K562 (cell line): ENCODE measurements around the gene PIK3AP1. TPM values are rescaled to one million over a fixed set of nuclear protein-coding genes. Genes with fewer than 3 reads are reported as not detected.

Experiments
- BHLHE40 ChIP-seq: IDR thresholded peaks from 2 replicates; pipeline ENCODE4 v1.6.1; 2011; ENCODE audit warnings: low read length, improper control_type of control experiment
- CC2D1A ChIP-seq: fragments of 450-650 bp; IDR thresholded peaks from 2 replicates; pipeline ENCODE4 v1.6.1; 2017; ENCODE audit warnings: mild to moderate bottlenecking
- EP400 ChIP-seq: fragments of 450-650 bp; IDR thresholded peaks from 2 replicates; pipeline ENCODE4 v1.6.1; 2017; ENCODE audit warnings: antibody characterized with exemption, mild to moderate bottlenecking, moderate library complexity
- FOXO4 ChIP-seq: fragments of 450-650 bp; formaldehyde crosslinking; IDR thresholded peaks from 2 replicates; pipeline ENCODE4 v1.4.0; 2020; ENCODE audit warnings: mild to moderate bottlenecking, moderate library complexity
- GATA2 ChIP-seq: sonication (generic); formaldehyde crosslinking; IDR thresholded peaks from 2 replicates; pipeline ENCODE4 v1.4.0; 2020; ENCODE audit warnings: mild to moderate bottlenecking, missing genetic modification reagents
- GTF3C2 ChIP-seq: IDR thresholded peaks from 3 replicates; pipeline ENCODE4 v1.6.1; 2011; ENCODE audit warnings: borderline replicate concordance, mild to moderate bottlenecking, moderate library complexity; ENCODE audit not compliant: insufficient read length; ENCODE audit errors: extremely low read depth
- JUND ChIP-seq, 2 experiments: IDR thresholded peaks; 2 replicates in 1 of 2; 3 replicates in 1 of 2; pipeline ENCODE4 v1.6.1; 2011; ENCODE audit warnings: borderline replicate concordance in 2 of 2, low read depth in 2 of 2, low read length in 2 of 2, improper control_type of control experiment in 1 of 2, missing biosample characterization in 1 of 2, missing genetic modification characterization in 1 of 2, missing genetic modification reagents in 1 of 2
- MEIS2 ChIP-seq: fragments of 450-650 bp; IDR thresholded peaks from 2 replicates; pipeline ENCODE4 v1.6.1; 2014; ENCODE audit warnings: mild to moderate bottlenecking; ENCODE audit not compliant: partially characterized antibody
- MNT ChIP-seq, 2 experiments: fragments of 450-650 bp; conservative IDR thresholded peaks; 2 replicates each; pipeline ENCODE4 v1.6.1; 2017; ENCODE audit warnings: mild to moderate bottlenecking in 2 of 2, moderate library complexity in 2 of 2
- NBN ChIP-seq: fragments of 450-650 bp; IDR thresholded peaks from 2 replicates; pipeline ENCODE4 v1.6.1; 2016; ENCODE audit warnings: low read depth, mild to moderate bottlenecking
- NR2C1 ChIP-seq, 2 experiments: fragments of 450-650 bp; IDR thresholded peaks; 2 replicates each; pipeline ENCODE4 v1.6.1; 2017; ENCODE audit warnings: mild to moderate bottlenecking in 2 of 2, antibody characterized with exemption in 1 of 2, inconsistent platforms in 1 of 2, missing compliant biosample characterization in 1 of 2, missing genetic modification characterization in 1 of 2
- NR2C2 ChIP-seq, 2 experiments: fragments of 200-800 bp in 1 of 2; sonication (Bioruptor generic) in 1 of 2; sonication (generic) in 1 of 2; formaldehyde crosslinking in 1 of 2; IDR thresholded peaks; 2 replicates each; pipeline versions ENCODE4 v1.6.1 to v1.8.0; 2016 to 2022; ENCODE audit warnings: mild to moderate bottlenecking in 1 of 2, missing compliant biosample characterization in 1 of 2, missing genetic modification characterization in 1 of 2, missing genetic modification reagents in 1 of 2
- PRMT5 ChIP-seq: sonication (generic); formaldehyde crosslinking; IDR thresholded peaks from 2 replicates; pipeline ENCODE4 v1.5.0; 2020; ENCODE audit warnings: missing genetic modification reagents
- PTRF ChIP-seq: fragments of 450-650 bp; IDR thresholded peaks from 2 replicates; pipeline ENCODE4 v1.6.1; 2016; ENCODE audit warnings: mild to moderate bottlenecking, missing genetic modification characterization, missing compliant biosample characterization
- RAD51 ChIP-seq: fragments of 450-650 bp; IDR thresholded peaks from 2 replicates; pipeline ENCODE4 v1.7.1; 2016; ENCODE audit warnings: low read depth, mild to moderate bottlenecking, borderline replicate concordance
- SMAD3 ChIP-seq: fragments of 450-650 bp; formaldehyde crosslinking; conservative IDR thresholded peaks from 2 replicates; pipeline ENCODE4 v1.4.0; 2020; ENCODE audit warnings: mild to moderate bottlenecking
- SMAD4 ChIP-seq: fragments of 250-450 bp; sonication (Bioruptor Pico); conservative IDR thresholded peaks from 2 replicates; pipeline ENCODE4 v1.8.0; 2021; ENCODE audit warnings: inconsistent platforms, mild to moderate bottlenecking, moderate library complexity
- TBL1XR1 ChIP-seq, 2 experiments: IDR thresholded peaks; 2 replicates each; pipeline ENCODE4 v1.6.1; 2012; ENCODE audit warnings: improper control_type of control experiment in 2 of 2, low read length in 2 of 2, mild to moderate bottlenecking in 1 of 2
- TBP ChIP-seq: optimal IDR thresholded peaks from 2 replicates; pipeline ENCODE3; 2011; ENCODE audit warnings: low read depth, low read length, improper control_type of control experiment
- YY1 ChIP-seq, 3 experiments: IDR thresholded peaks; 2 replicates each; pipeline ENCODE4 v1.6.1; 2011; ENCODE audit warnings: low read length in 2 of 3, mild to moderate bottlenecking in 2 of 3, moderate library complexity in 2 of 3, borderline replicate concordance in 1 of 3, control low read depth in 1 of 3, low read depth in 1 of 3; ENCODE audit not compliant: insufficient read depth in 3 of 3, insufficient replicate concordance in 2 of 3, control insufficient read depth in 1 of 3, insufficient read length in 1 of 3; ENCODE audit errors: extremely low read depth in 1 of 3
- ZSCAN32 ChIP-seq: fragments of 450-650 bp; formaldehyde crosslinking; IDR thresholded peaks from 2 replicates; pipeline ENCODE4 v1.4.0; 2020; ENCODE audit warnings: mild to moderate bottlenecking, moderate library complexity
- polyA plus RNA-seq, 8 experiments: library from polyadenylated mRNA; depleted of rRNA in 4 of 8; stranded (reverse) in 5 of 8; unstranded in 3 of 8; fragments of >200 nt; fragmentation: Nextera tagmentation in 2 of 8; fragmentation: Illumina TruSeq in 1 of 8; extraction: Ambion mirVana in 2 of 8; extraction: Trizol in 1 of 8; gene quantifications; 2 replicates each; pipeline versions ENCODE4 v1.2.1 to v1.2.3, GENCODE V29; 2011 to 2014; ENCODE audit warnings: inconsistent platforms in 1 of 8, missing spikeins in 1 of 8
- total RNA-seq, 7 experiments: library from RNA; depleted of rRNA in 6 of 7; stranded (reverse); fragments of >200 nt in 6 of 7; fragmentation: Illumina TruSeq in 2 of 7; extraction: Trizol in 2 of 7; gene quantifications; 2 replicates each; pipeline versions ENCODE4 v1.2.1 to v1.2.3, GENCODE V29; 2011 to 2021; ENCODE audit warnings: low replicate concordance in 1 of 7

Gene PIK3AP1
- total and polyA plus RNA-seq, 9 of the 15 experiments (the other 6 are each of a cell fraction or from before 2014, with no cell fraction given): 0.20 to 2.4 (median 1.4) TPM

- TF ChIP-seq GTF3C2: no peak
- TF ChIP-seq NBN: peak; percentile 90; the same call in 1 of the 2 replicates
- TF ChIP-seq EP400: peak; percentile 65; the same call in 1 of the 2 replicates
- TF ChIP-seq TBL1XR1 (IDR thresholded peaks at IDR 0.05; ENCODE audit: low read length in 2 of 2): peak; percentile 96 to 97
- peak; percentile 90 for TF ChIP-seq MEIS2
- TF ChIP-seq NR2C2 (CRISPR knock-in tag; IDR thresholded peaks at IDR 0.05): no peak
- TF ChIP-seq NR2C2 (tag; IDR thresholded peaks at IDR 0.05): 0 out of 2 replicates have a peak, but pooled peaks have one; percentile 22
- no peak for TF ChIP-seq PTRF
- peak; percentile 33; the same call in 1 of the 2 replicates for TF ChIP-seq NR2C1 (IDR thresholded peaks at IDR 0.05)
- no peak for TF ChIP-seq NR2C1 (tag; IDR thresholded peaks at IDR 0.05)
- TF ChIP-seq MNT (conservative IDR thresholded peaks at IDR 0.05): peak; percentile 46 to 73; a peak in 2 of 4 replicates
- no peak for TF ChIP-seq PRMT5
- peak; percentile 77 for TF ChIP-seq BHLHE40
- no peak for TF ChIP-seq YY1 (IDR thresholded peaks at IDR 0.05; ENCODE audit: borderline replicate concordance in 1 of 3, control insufficient read depth in 1 of 3, extremely low read depth in 1 of 3, insufficient read depth in 3 of 3, insufficient read length in 1 of 3, insufficient replicate concordance in 2 of 3, low read depth in 1 of 3, low read length in 2 of 3)
- peak; percentile 6; the same call in 1 of the 2 replicates for TF ChIP-seq RAD51
- TF ChIP-seq SMAD3 (CRISPR knock-in tag): 0 out of 2 replicates have a peak, but pooled peaks have one; percentile 21
- TF ChIP-seq CC2D1A: peak; percentile 95
- TF ChIP-seq GATA2 (CRISPR knock-in tag): peak; percentile 95
- peak; percentile 100 for TF ChIP-seq SMAD4 (CRISPR knock-in tag)
- TF ChIP-seq ZSCAN32 (CRISPR knock-in tag): no peak
- TF ChIP-seq TBP: peak; percentile 36
- no peak for TF ChIP-seq FOXO4
- TF ChIP-seq JUND (IDR thresholded peaks at IDR 0.05; ENCODE audit: borderline replicate concordance, low read depth, low read length): peak; percentile 74
- peak; percentile 53; the same call in 1 of the 3 replicates for TF ChIP-seq JUND (tag; IDR thresholded peaks at IDR 0.05; ENCODE audit: borderline replicate concordance, low read depth, low read length)
Observed at GRCh38 chr10:96619120-96619519, 101.2 kb downstream of the PIK3AP1 start (continued).
